NCI-H345 treated with DMSO at 0.1 percent for 48 hours (cell line): ENCODE data around the gene SUFU.

Experiments
- DNase-seq: peaks from one replicate; lab custom pipeline; 2025; ENCODE audit not compliant: unreplicated experiment; lab: John Stamatoyannopoulos, UW

Gene SUFU

GRCh38 chr10:102615361-102615760 lies 111.6 kb downstream of the SUFU start:
- no peak for DNase-seq

DNA sequence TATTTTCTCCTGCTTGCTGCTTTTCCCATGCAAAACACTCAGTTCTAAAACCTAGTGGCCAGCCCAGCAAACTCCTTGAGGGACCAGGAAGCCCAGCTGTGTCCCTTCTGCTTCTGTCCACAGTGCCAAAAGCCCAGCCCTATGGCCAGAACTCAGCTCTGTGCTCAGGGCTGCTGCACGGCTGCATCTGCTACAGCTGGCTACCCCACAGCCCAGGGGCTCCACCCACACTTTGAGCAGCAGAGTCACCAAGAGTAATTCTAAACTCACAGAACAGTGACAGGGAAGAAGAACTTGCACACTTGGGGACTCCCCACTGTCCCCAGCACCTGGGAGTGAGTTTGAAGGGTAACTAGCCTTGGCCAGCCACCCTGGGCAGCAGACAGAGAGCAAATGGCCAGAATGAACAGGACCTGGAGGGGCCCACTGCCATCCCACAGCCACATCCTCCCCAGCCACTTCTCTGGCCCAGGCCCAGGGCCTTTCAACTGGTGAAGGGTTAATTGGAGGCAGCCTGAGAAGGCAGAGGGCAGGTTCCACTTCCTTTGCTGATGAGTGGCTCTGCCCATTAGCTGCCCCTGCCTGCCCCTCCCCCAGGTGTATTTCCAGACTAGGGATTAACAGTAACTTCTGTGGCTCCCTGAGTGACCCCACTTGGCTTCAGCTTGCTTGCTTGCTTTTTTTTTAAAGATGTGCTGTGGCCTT lies 112.4 kb downstream of the SUFU start:
- no peak for DNase-seq

- DNase-seq = no peak
These were observed 113.3 kb downstream of the SUFU start for GRCh38 chr10:102617041-102617440.

DNA sequence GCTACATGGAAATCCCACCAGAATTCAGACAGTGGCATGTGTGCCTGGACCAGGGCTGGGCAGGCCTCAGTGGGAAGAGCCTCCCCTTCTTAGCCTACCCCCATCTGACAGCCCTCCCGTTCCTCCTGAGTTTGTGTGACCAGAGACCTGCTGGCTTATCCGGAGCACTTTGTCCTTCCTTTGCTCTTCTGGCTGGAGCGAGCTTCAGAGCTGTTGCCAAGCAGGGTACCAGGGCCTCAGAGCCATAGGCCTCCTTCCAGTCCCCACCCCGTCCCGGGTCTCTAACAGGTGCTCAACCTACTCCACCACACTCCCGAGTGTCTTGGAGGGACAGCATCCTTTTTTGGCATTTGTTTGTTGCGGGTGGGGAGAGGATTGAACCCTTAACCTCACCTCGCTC lies 114.0 kb downstream of the SUFU start:
- DNase-seq = no peak

GRCh38 chr10:102619281-102619981 lies 115.7 kb downstream of the SUFU start:
- no peak for DNase-seq

DNA sequence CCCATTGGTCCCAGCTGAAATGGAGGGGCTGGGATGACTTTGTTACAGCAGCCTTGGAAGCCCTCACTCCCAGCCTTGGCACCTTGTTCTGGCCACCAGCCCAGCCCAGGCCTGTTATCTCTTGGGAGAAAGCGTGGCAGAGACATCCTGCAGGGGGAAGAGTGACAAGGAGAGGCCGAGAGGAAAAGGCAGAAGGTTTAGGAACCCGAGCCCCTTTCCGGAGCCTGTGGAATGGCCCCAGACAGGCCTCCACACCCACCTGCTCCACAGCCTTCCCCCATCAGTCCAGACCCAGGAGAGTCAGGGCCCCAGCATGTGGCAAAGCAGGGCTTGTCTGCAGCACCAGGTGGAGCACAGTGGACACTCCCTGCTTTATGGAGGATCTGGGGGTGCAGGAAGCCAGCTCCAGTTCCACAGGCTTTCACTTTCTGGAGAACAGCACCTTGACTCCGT lies 116.4 kb downstream of the SUFU start:
- no peak for DNase-seq

- no peak for DNase-seq
These were observed 117.0 kb downstream of the SUFU start for GRCh38 chr10:102620591-102621442.

DNA sequence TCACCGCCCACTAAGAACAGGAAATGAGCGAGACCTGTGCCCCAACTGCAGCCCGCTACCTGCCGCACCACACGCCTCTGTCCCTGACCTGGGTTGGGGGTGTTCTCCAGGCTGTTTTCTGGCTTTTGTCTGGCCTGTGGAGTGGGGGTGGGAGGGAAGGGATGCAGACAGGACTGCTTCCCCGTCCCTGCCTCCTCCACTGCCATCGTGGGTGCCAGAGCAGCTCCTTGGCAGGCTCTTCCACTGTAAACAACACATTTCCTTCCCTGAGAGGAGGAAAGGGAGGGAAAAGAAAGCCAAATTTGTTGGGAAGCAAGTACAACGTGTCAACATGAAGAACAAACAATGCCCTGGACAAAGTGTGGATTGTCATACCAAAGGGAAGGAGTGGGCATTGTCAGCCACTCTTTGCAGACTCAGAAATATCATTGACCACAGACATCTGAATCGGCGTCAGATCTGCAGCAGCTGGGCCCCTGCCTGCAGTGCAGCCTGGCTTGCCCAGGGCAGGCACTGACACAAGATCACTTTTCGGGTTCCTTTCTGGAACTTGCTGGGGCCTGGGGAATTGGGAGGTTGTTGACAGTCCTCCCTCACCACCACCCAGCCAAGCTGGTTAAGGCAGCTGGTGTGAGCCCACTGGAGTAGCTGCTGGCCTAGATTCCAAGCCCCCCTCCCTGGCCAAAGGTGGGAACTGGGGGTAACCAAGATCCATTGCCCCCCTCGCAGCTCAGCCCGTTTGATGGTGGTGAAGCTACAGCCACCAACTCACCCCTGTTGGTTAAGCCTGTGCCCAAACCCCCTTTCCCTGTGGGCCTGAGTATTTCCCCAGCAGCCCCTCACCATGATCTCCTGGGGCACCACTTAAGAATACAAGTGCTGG lies 117.9 kb downstream of the SUFU start:
- no peak for DNase-seq

- no peak for DNase-seq
These were observed 120.3 kb downstream of the SUFU start for GRCh38 chr10:102624094-102624493.

DNA sequence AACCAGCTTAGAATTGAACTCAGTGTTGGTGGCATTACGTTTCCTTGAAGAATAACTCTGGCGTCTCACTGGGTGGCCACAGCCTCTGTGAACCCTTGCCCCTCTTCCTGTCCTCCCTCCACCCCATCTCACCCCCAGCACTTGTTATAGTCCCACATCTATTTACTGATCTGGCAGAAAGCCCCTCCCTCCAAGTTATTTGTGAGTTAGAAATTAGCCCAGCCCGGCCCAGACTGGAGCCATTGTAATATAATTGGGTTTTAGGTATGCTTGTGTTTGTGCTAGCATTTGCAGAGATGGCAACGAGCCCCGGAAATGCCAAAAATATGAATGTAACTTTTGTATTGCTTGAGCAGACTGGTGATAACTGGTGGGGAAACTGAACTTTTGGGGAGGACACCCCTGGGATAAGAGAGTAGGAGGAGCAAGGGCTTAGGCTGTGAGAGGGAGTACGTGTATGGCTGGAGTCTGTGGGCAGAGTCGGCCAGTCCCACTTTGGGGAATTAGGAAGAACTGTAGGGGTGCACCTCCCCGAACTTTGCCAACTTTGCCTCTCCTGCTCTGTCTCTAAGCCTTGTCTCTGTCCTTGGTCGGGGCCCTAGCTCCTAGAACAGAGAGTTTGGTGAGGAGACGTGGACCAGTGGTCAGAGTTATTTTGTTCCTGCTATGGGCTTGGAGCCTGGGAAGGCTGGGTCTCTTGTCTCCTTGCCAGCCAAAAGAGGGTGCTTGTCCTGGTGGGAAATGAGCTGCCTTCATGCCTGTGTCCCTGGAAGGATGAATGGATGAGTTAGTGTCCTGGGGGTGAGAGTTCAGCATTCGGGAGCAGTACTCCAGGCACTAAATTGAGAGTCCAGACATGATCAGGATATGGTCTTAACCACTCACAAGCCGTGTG lies 121.2 kb downstream of the SUFU start:
- no peak for DNase-seq

GRCh38 chr10:102626026-102626685 lies 122.4 kb downstream of the SUFU start:
- DNase-seq = no peak

DNA sequence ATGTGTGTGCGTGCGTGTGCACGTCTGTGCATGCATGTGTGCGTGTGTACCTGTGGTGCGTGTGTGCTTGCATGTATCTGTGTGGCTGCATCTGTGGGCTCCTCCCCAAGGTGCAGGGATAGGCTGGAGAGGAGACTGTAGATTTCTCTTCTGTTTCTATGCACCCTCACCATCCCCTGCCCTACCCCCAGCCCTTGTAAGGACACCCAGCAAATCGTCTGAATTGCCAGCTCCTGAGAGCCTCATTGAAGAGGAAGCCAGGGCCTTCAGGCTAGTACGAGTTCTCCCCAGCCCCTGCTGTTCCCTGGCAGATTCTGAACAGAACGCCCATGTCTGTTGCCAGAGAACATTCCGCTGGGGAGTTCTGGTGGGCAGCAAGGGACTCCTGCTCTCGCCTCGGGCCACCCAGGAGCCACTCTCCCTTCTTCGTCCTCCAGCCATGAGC lies 123.5 kb downstream of the SUFU start:
- DNase-seq = no peak

DNA sequence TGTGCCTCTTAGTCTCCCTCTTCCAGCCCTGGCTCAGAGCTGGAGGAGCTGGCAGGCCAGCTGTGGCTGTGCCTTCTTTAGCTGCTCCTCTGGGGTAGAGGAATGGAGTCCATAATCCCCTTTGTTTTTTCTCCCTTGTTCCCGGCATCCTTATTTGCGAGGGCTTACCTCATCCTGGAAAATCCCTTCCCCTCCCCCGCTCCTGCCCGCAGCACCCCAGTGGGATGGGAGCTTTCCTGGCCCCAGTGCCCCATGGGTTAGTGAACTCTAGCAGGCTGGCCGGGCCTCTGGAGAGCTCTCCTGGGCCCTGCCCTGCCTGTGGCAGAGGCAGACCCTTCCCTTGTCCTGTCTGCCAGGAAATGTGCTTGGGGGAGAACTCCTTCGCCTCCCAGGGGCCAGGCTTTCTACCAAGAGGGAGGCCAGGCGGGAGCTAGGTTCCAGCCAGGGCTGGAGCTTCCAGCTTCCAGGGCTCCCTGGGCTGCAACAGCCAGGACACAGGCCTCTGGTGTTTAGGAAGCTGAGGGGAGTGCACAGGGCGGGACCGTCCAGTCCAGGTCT lies 124.0 kb downstream of the SUFU start:
- no peak for DNase-seq

DNA sequence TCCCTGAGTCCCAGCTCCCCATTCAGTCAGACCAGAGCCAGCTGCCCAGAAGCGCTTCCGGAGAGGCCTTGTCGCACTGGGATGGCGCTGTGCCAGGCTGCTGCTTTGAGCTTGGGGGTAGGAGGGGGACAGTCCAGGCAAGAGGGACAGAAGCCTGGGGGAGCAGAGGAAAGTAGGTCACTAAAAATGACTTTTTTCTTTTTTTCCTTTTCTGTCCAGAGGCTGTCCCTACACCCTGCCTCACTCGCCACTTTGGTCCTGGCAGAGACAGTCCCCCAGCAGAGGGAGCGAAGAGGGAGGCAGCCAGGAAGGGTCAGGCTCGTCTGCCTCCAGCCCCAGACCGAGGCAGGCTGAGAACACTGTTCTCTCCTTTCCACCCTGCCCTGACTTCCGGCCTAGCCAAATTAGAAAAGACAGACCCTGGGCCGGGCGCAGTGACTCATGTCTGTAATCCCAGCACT lies 124.7 kb downstream of the SUFU start:
- no peak for DNase-seq

- no peak for DNase-seq
These were observed 126.2 kb downstream of the SUFU start for GRCh38 chr10:102629661-102630614.

DNA sequence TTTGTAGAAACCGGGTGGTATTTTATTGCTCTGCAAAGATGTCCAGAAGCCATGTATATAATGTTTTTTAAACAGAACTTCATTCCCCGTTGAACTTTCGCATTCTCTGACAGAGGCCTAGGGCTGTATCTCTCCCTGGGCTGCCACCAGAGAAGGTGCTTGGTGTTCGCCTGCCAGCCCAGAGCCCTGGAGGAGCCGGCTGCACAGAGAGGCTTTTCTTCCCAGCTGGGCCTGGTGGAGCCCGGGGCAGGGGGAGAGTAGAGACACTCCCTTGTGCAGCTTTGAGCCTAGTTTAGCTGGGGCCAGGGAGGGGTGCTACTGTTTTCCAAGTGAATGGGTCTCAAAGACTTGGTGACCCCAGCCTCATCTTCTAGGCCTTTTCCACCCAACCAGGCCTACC lies 126.9 kb downstream of the SUFU start:
- DNase-seq = no peak

DNA sequence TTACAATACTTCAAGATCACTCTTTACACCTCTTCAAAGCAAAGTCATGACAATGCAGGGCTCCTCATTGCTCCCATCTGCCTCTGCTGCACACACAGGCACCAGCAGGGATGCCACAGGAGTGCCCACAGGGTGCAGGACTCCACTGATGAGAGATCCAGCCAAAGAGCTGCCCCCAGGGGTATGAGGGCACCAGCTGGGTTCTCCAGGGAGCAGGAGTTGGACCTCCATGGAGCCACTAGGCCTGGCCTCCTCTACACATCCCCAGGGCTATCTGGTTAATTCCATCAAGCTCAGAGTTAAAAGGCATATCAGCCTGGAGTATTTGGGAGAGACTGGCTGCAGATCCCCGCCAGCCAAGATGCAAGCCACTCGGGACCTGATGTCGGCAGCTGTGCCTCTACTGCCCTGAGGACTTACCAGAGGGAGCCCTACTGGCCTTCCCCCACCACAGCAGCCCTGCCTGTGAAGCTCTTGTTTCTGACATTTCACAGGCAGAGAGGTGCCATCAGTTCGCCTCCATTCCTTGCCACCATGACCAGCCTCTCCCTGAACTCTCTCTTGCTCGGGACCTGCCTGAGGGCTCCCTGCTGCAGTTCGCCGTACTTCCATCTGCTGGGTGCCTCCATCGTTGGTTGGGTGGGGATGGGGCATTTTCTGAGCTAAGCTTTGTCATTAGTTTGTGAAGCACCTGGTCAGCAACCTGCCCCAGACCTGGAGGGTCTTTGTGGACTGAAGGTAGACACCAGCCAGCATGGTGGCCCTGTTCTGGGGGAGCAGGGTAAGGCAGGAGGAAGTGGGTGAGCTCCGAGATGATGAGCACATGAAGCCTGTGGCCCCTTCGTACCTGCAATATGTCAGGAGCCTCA lies 128.0 kb downstream of the SUFU start:
- no peak for DNase-seq
